CD4-positive, alpha-beta T cell (primary cell): Measurements from ENCODE around the gene SOCS6. TPM values are rescaled to one million over a fixed set of nuclear protein-coding genes. Genes with fewer than 3 reads are reported as not detected.

Source experiments
- ATAC-seq: fragments of 200-7000 bp; cut with Tn5 transposase; one replicate; pipeline ENCODE4 v1.10.0; 2022; ENCODE audit warnings: mild to moderate bottlenecking; ENCODE audit not compliant: poor library complexity
- CTCF ChIA-PET: fragments of 350-600 bp; sonication (Branson Sonifier 250); formaldehyde crosslinking; loops from one replicate; lab custom pipeline; 2021; ENCODE audit warnings: antibody characterized with exemption, inconsistent platforms; lab: Charles Lee
- POLR2A ChIA-PET: fragments of 350-600 bp; sonication (Branson Sonifier 250); formaldehyde crosslinking; loops from one replicate; lab custom pipeline; 2021; ENCODE audit warnings: antibody characterized with exemption, inconsistent platforms; lab: Charles Lee
- DNase-seq, 14 experiments: peaks; one replicate each; pipeline ENCODE4 v3.0.0-alpha.2; 2013 to 2020; ENCODE audit warnings: mixed read lengths in 2 of 14
- H3K27ac ChIP-seq, 2 donors: one replicate each; pipeline versions ENCODE4 v1.5.1 to v1.7.0; 2013; ENCODE audit warnings: low read length in 2 of 2, low read depth in 1 of 2, mild to moderate bottlenecking in 1 of 2
- H3K27me3 ChIP-seq, 2 experiments: 1 replicate in 1 of 2; 2 replicates in 1 of 2; pipeline versions ENCODE4 v1.6.1 to v1.7.0; 2013; ENCODE audit warnings: low read length in 2 of 2, control low read depth in 1 of 2, mild to moderate bottlenecking in 1 of 2, moderate library complexity in 1 of 2; ENCODE audit not compliant: insufficient read depth in 2 of 2, control insufficient read depth in 1 of 2
- H3K36me3 ChIP-seq: one replicate; pipeline ENCODE4 v1.6.1; 2013; ENCODE audit warnings: low read length, control low read depth; ENCODE audit not compliant: insufficient read depth
- H3K4me1 ChIP-seq: one replicate; pipeline ENCODE4 v1.6.1; 2013; ENCODE audit warnings: low read length, control low read depth; ENCODE audit not compliant: insufficient read depth
- H3K4me3 ChIP-seq: one replicate; pipeline ENCODE4 v1.5.1; 2013; ENCODE audit warnings: mild to moderate bottlenecking, low read length, moderate library complexity
- H3K9me3 ChIP-seq, 2 experiments: 1 replicate in 1 of 2; 2 replicates in 1 of 2; pipeline versions ENCODE4 v1.6.1 to v1.7.0; 2013; ENCODE audit warnings: low read length in 2 of 2, mild to moderate bottlenecking in 2 of 2, control low read depth in 1 of 2, moderate library complexity in 1 of 2; ENCODE audit not compliant: control insufficient read depth in 1 of 2, insufficient read depth in 1 of 2
- H3K27ac Mint-ChIP-seq: one replicate; pipeline ENCODE4 v1.8.0; 2020; ENCODE audit warnings: mixed read lengths
- H3K27me3 Mint-ChIP-seq: one replicate; pipeline ENCODE4 v1.8.0; 2021; ENCODE audit warnings: mixed read lengths
- H3K36me3 Mint-ChIP-seq: one replicate; pipeline ENCODE4 v1.8.0; 2021; ENCODE audit warnings: low read depth, mixed read lengths
- H3K4me1 Mint-ChIP-seq: one replicate; pipeline ENCODE4 v1.8.0; 2021; ENCODE audit warnings: low read depth, mixed read lengths
- H3K4me3 Mint-ChIP-seq: one replicate; pipeline ENCODE4 v1.8.0; 2020; ENCODE audit warnings: mild to moderate bottlenecking, mixed read lengths
- H3K9me3 Mint-ChIP-seq: one replicate; pipeline ENCODE4 v1.8.0; 2020; ENCODE audit warnings: mixed read lengths
- CTCF ChIP-seq: fragments of 200-600 bp; IDR thresholded peaks from one replicate; pipeline ENCODE4 v1.8.0; 2022; ENCODE audit warnings: antibody characterized with exemption, mild to moderate bottlenecking
- intact Hi-C, 2 experiments: fragments of 100-400 bp; cut with DNase I in 1 of 2; cut with micrococcal nuclease in 1 of 2; formaldehyde crosslinking; loops; one replicate each; pipeline versions ENCODE4 v1.15.1 to v1.9.0; 2023 to 2025; cut with DNase I, micrococcal nuclease
- total RNA-seq, 174 experiments: library from RNA in 2 of 174; stranded (reverse) in 2 of 174; gene quantifications; one replicate each; pipeline ENCODE4 v1.2.3 and lab custom pipeline; 2021 to 2026

SOCS6 gene
- total RNA-seq, 2 experiments from 2014 or later = 1.8 to 2.5 TPM

GRCh38 chr18:70376914-70377258 lies 88.0 kb downstream of the SOCS6 start:
- intact Hi-C loops = no loop called here
- ChIA-PET POLR2A (no interaction called here), CTCF (no interaction called here)
- ATAC-seq (no peak), DNase-seq (no peak)
- H3K36me3 Mint-ChIP-seq = no peaks in the 10 kb centered on the region
- peaks cover 4% of the 10 kb centered on the region for H3K27me3 Mint-ChIP-seq
- Histone ChIP-seq H3K9me3 (no peaks in the 10 kb centered on the region), H3K4me1 (no peaks in the 10 kb centered on the region), H3K27me3 (no peaks in the 10 kb centered on the region), H3K36me3 (no peaks in the 10 kb centered on the region), H3K4me3 (no peak overlapping the region), H3K27ac (no peak overlapping the region)
- H3K27ac Mint-ChIP-seq = no peak overlapping the region
- no peak for TF ChIP-seq CTCF
- no peaks in the 10 kb centered on the region for H3K4me1 Mint-ChIP-seq
- H3K9me3 Mint-ChIP-seq = no peaks in the 10 kb centered on the region
- H3K4me3 Mint-ChIP-seq = no peak overlapping the region

- Mint-ChIP-seq H3K4me1 (no peaks in the 10 kb centered on the region), H3K27ac (no peak overlapping the region), H3K4me3 (no peak overlapping the region), H3K9me3 (no peaks in the 10 kb centered on the region), H3K36me3 (no peaks in the 10 kb centered on the region), H3K27me3 (peaks cover 7% of the 10 kb centered on the region)
- Histone ChIP-seq H3K27me3 (no peaks in the 10 kb centered on the region), H3K4me3 (no peak overlapping the region), H3K27ac (no peak overlapping the region), H3K4me1 (no peaks in the 10 kb centered on the region), H3K36me3 (no peaks in the 10 kb centered on the region), H3K9me3 (no peaks in the 10 kb centered on the region)
- TF ChIP-seq CTCF = no peak
- ChIA-PET POLR2A (no interaction called here), CTCF (no interaction called here)
- ATAC-seq (no peak), DNase-seq (no peak)
- intact Hi-C loops = no loop called here
These were observed 88.5 kb downstream of the SOCS6 start for GRCh38 chr18:70377317-70377799.

GRCh38 chr18:70377857-70378701 lies 89.2 kb downstream of the SOCS6 start:
- H3K36me3 Mint-ChIP-seq = no peaks in the 10 kb centered on the region
- peaks cover 7% of the 10 kb centered on the region for H3K27me3 Mint-ChIP-seq
- Histone ChIP-seq H3K36me3 (no peaks in the 10 kb centered on the region), H3K9me3 (no peaks in the 10 kb centered on the region), H3K4me3 (no peak overlapping the region), H3K4me1 (no peaks in the 10 kb centered on the region), H3K27ac (no peak overlapping the region), H3K27me3 (no peaks in the 10 kb centered on the region)
- no peaks in the 10 kb centered on the region for H3K4me1 Mint-ChIP-seq
- ChIA-PET CTCF (no interaction called here), POLR2A (no interaction called here)
- no peaks in the 10 kb centered on the region for H3K9me3 Mint-ChIP-seq
- TF ChIP-seq CTCF = no peak
- DNase-seq = no peak
- no peak overlapping the region for H3K27ac Mint-ChIP-seq
- H3K4me3 Mint-ChIP-seq = no peak overlapping the region
- intact Hi-C loops = no loop called here
- no peak for ATAC-seq

Other genes starting within 250 kb of the SOCS6 start
- gene RTTN, start 83.4 kb upstream of the SOCS6 start, total RNA-seq = 10 to 100 TPM; 21.4 to 25.5 TPM